MM.1S (cell line): ENCODE data around the gene INS.

Experiments used
- DNase-seq: peaks from one replicate; pipeline ENCODE4 v3.0.0-alpha.2; 2015
- H2AFZ ChIP-seq: fragments of 300-600 bp; sonication (generic); 2 replicates; pipeline ENCODE4 v1.6.0; 2016; ENCODE audit warnings: antibody characterized with exemption, low read length
- H3F3A ChIP-seq: fragments of 300-600 bp; sonication (generic); 2 replicates; pipeline ENCODE4 v1.6.1; 2016; ENCODE audit warnings: mild to moderate bottlenecking, antibody characterized with exemption, low read length, moderate library complexity, mixed read lengths; ENCODE audit not compliant: insufficient read depth
- H3K27ac ChIP-seq: fragments of 300-600 bp; sonication (generic); 2 replicates; pipeline ENCODE4 v1.5.1; 2016; ENCODE audit warnings: mild to moderate bottlenecking, low read length
- H3K27me3 ChIP-seq: fragments of 300-600 bp; sonication (generic); replicated peaks from 2 replicates; pipeline ENCODE4 v1.6.0; 2016; ENCODE audit warnings: low read length; ENCODE audit not compliant: insufficient read depth
- H3K36me3 ChIP-seq: fragments of 300-600 bp; sonication (generic); replicated peaks from 2 replicates; pipeline ENCODE4 v1.6.1; 2016; ENCODE audit warnings: mild to moderate bottlenecking, low read length, mixed read lengths; ENCODE audit not compliant: insufficient read depth
- H3K4me1 ChIP-seq: fragments of 300-600 bp; sonication (generic); 2 replicates; pipeline ENCODE4 v1.6.1; 2016; ENCODE audit warnings: low read length, mixed read lengths
- H3K4me2 ChIP-seq: fragments of 300-600 bp; sonication (generic); 2 replicates; pipeline ENCODE4 v1.6.0; 2016; ENCODE audit warnings: low read depth, low read length
- H3K4me3 ChIP-seq: fragments of 300-600 bp; sonication (generic); 2 replicates; pipeline ENCODE4 v1.5.1; 2016; ENCODE audit warnings: low read length, mixed read lengths
- H3K79me2 ChIP-seq: fragments of 300-600 bp; sonication (generic); 2 replicates; pipeline ENCODE4 v1.6.1; 2016; ENCODE audit warnings: mixed run types, low read length, mixed read lengths
- H3K9ac ChIP-seq: fragments of 300-600 bp; sonication (generic); 2 replicates; pipeline ENCODE4 v1.6.1; 2016; ENCODE audit warnings: low read length, mixed read lengths
- H3K9me2 ChIP-seq: fragments of 300-600 bp; sonication (generic); replicated peaks from 2 replicates; pipeline ENCODE4 v1.6.1; 2016; ENCODE audit warnings: mild to moderate bottlenecking, low read length, mixed read lengths; ENCODE audit not compliant: insufficient read depth
- H3K9me3 ChIP-seq: fragments of 300-600 bp; sonication (generic); replicated peaks from 2 replicates; pipeline ENCODE4 v1.6.1; 2016; ENCODE audit warnings: mild to moderate bottlenecking, low read length, mixed read lengths; ENCODE audit not compliant: insufficient read depth
- H4K20me1 ChIP-seq: fragments of 300-600 bp; sonication (generic); 2 replicates; pipeline ENCODE4 v1.6.1; 2016; ENCODE audit warnings: mild to moderate bottlenecking, low read length, moderate library complexity, mixed read lengths; ENCODE audit not compliant: insufficient read depth
- CTCF ChIP-seq: fragments of 300-600 bp; sonication (generic); IDR thresholded peaks from 2 replicates; pipeline ENCODE4 v1.5.1; 2016; ENCODE audit warnings: antibody characterized with exemption, low read length, mixed read lengths
- EZH2 ChIP-seq: fragments of 300-600 bp; sonication (generic); optimal IDR thresholded peaks from 2 replicates; pipeline ENCODE3; 2017; ENCODE audit warnings: low read depth, mild to moderate bottlenecking, antibody characterized with exemption, low read length, mixed read lengths
- EZH2phosphoT487 ChIP-seq: fragments of 300-600 bp; sonication (generic); IDR thresholded peaks from 2 replicates; pipeline ENCODE4 v1.6.1; 2018; ENCODE audit warnings: antibody characterized with exemption, low read length

Gene INS

GRCh38 chr11:2207212-2207611, 46.2 kb upstream of the INS start:
- Histone ChIP-seq H3K9me2 (no peaks in the 10 kb centered on the region), H3K36me3 (no peaks in the 10 kb centered on the region), H3K4me1 (no peaks in the 10 kb centered on the region), H3K79me2 (no peaks in the 10 kb centered on the region), H3K27ac (no peak overlapping the region), H3F3A (no peaks in the 10 kb centered on the region), H3K9me3 (no peaks in the 10 kb centered on the region), H2AFZ (no peak overlapping the region), H4K20me1 (no peaks in the 10 kb centered on the region), H3K4me3 (no peak overlapping the region), H3K27me3 (peaks cover 87% of the 10 kb centered on the region), H3K9ac (no peak overlapping the region), H3K4me2 (no peak overlapping the region)
- no peak for DNase-seq
- TF ChIP-seq EZH2: no peak
- TF ChIP-seq CTCF: no peak
- TF ChIP-seq EZH2phosphoT487: no peak

DNA sequence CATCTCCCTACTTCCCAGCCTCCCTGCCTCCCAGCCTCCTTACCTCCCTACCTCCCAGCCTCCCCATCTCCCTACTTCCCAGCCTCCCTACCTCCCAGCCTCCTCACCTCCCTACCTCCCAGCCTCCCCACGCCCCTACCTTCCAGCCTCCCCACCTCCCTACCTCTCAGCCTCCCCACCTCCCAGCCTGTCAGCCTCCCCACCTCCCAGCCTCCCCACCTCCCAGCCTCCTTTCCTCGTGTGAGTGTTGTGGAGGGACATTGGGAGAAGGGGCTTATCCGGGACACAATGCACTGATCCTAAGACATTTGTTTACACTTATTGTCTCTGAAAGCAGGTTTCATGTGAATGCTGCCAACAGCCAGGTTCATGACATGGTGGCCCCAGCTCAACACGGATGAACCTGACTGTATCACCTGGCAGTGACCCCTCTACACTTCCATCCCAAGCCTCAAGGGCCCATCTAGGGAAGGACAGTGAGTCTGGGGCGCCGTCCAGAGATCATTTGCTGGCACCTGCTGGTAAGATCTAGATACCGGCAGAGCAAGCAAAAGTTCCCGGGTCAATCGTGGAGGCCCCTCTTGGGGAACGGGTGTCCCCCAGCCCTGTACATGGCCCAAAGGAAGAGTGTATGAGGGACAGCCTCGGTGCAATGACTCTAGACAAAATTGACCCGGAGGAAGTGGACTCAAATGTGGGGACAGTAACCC, 45.1 kb upstream of the INS start:
- DNase-seq: no peak
- H4K20me1 ChIP-seq: no peaks in the 10 kb centered on the region
- peaks cover 88% of the 10 kb centered on the region for H3K27me3 ChIP-seq
- no peaks in the 10 kb centered on the region for H3K79me2 ChIP-seq
- TF ChIP-seq EZH2phosphoT487: no peak
- TF ChIP-seq EZH2: no peak
- TF ChIP-seq CTCF: no peak
- H3K4me3 ChIP-seq: no peak overlapping the region
- H3K9me2 ChIP-seq: no peaks in the 10 kb centered on the region
- no peaks in the 10 kb centered on the region for H3F3A ChIP-seq
- no peak overlapping the region for H3K27ac ChIP-seq
- no peaks in the 10 kb centered on the region for H3K36me3 ChIP-seq
- no peaks in the 10 kb centered on the region for H3K4me1 ChIP-seq
- H2AFZ ChIP-seq: no peak overlapping the region
- H3K9me3 ChIP-seq: no peaks in the 10 kb centered on the region
- no peak overlapping the region for H3K9ac ChIP-seq
- no peak overlapping the region for H3K4me2 ChIP-seq

DNA sequence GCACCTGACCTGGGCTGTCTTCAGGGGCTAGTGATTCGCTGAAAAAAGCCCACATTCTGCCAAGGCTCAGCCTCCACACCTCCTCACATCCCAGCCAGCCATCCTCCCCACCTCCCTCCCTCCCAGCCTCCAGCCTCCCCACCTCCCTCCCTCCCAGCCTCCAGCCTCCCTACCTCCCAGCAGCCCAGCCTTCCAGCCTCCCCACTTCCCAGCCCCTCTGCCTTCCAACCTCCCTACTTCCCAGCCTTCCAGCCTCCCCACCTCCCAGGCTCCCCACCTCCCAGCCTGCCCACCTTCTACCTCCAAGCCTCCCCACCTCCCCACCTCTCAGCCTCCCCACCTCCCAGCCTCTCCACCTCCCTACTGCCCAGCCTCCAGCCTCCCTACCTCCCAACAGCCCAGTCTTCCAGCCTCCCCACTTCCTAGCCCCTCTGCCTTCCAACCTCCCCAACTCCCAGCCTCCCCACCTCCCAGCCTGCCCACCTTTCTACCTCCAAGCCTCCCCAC, 44.3 kb upstream of the INS start:
- no peak for TF ChIP-seq EZH2
- no peak for TF ChIP-seq EZH2phosphoT487
- TF ChIP-seq CTCF: no peak
- H3K27ac ChIP-seq: no peak overlapping the region
- no peak overlapping the region for H3K4me3 ChIP-seq
- no peak overlapping the region for H3K9ac ChIP-seq
- no peaks in the 10 kb centered on the region for H3K9me3 ChIP-seq
- DNase-seq: no peak
- no peaks in the 10 kb centered on the region for H3F3A ChIP-seq
- no peak overlapping the region for H2AFZ ChIP-seq
- H4K20me1 ChIP-seq: no peaks in the 10 kb centered on the region
- H3K9me2 ChIP-seq: no peaks in the 10 kb centered on the region
- H3K36me3 ChIP-seq: no peaks in the 10 kb centered on the region
- H3K79me2 ChIP-seq: no peaks in the 10 kb centered on the region
- H3K4me2 ChIP-seq: no peak overlapping the region
- peaks cover 87% of the 10 kb centered on the region for H3K27me3 ChIP-seq
- no peaks in the 10 kb centered on the region for H3K4me1 ChIP-seq
